Psoas muscle (tissue), 8 donors: ENCODE measurements around the gene PPP1R15A. TPM values are rescaled to one million over a fixed set of nuclear protein-coding genes. Genes with fewer than 3 reads are reported as not detected.
"Not testable (repeated sequence)": the region's sequence is repeated elsewhere in the genome, so short reads cannot be mapped to it uniquely, and the experiment has no call there.

ENCODE experiments used
- ATAC-seq, 4 donors: fragments of 200-7000 bp; cut with Tn5 transposase; one replicate each; pipeline ENCODE4 v1.9.1; 2020; ENCODE audit warnings: moderate library complexity in 3 of 4, mild to moderate bottlenecking in 2 of 4
- DNase-seq, 2 donors: peaks; one replicate each; pipeline ENCODE4 v3.0.0-alpha.2; 2020
- H3K27ac ChIP-seq: fragments of 200-600 bp; one replicate; pipeline ENCODE4 v1.8.0; 2022
- H3K27me3 ChIP-seq, 3 donors: fragments of 200-600 bp in 1 of 3; one replicate each; pipeline versions ENCODE4 v1.6.1 to v1.8.0; 2013 to 2022; ENCODE audit warnings: low read length in 2 of 3, mild to moderate bottlenecking in 2 of 3, moderate library complexity in 1 of 3; ENCODE audit not compliant: insufficient read depth in 3 of 3
- H3K36me3 ChIP-seq, 2 donors: fragments of 200-600 bp in 1 of 2; one replicate each; pipeline versions ENCODE4 v1.6.1 to v1.8.0; 2013 to 2022; ENCODE audit warnings: low read depth in 1 of 2, mild to moderate bottlenecking in 1 of 2, moderate library complexity in 1 of 2; ENCODE audit not compliant: insufficient read depth in 1 of 2
- H3K4me1 ChIP-seq: fragments of 200-600 bp; one replicate; pipeline ENCODE4 v1.8.0; 2022
- H3K4me3 ChIP-seq: fragments of 200-600 bp; one replicate; pipeline ENCODE4 v1.8.0; 2022; ENCODE audit warnings: mild to moderate bottlenecking
- H3K9me3 ChIP-seq: fragments of 200-600 bp; one replicate; pipeline ENCODE4 v1.8.0; 2022
- WGBS, 3 donors: extraction: QIAGEN DNeasy Blood & Tissue Kit; methylation state at CpG; one replicate each; pipeline versions ENCODE4 v1.1.6 to v1.1.7; 2013; 5-methylcytosine and 5-hydroxymethylcytosine counted together
- intact Hi-C, 2 donors: fragments of 100-400 bp; cut with DNase I; formaldehyde crosslinking; loops; one replicate each; pipeline versions ENCODE4 v1.11.0 to v1.14.2; 2022
- polyA plus RNA-seq, 3 donors: library from polyadenylated mRNA; stranded (reverse); fragments of 200-250 nt; gene quantifications; one replicate each; pipeline ENCODE4 v1.2.3, GENCODE V29; 2013
- total RNA-seq, 4 donors: library from RNA; stranded (reverse); fragmentation: NEBNext Ultra II Directional in 2 of 4; extraction: Animal tissue kit (Norgen Biotek cat#: 25700) in 2 of 4; gene quantifications; one replicate each; pipeline versions ENCODE4 v1.2.1 to v1.2.4, GENCODE V29; 2021 to 2023
- TF ChIP-seq, protein P1 (sequence below): fragments of 200-600 bp; IDR thresholded peaks from one replicate; pipeline ENCODE4 v1.8.0; 2022; ENCODE audit warnings: antibody characterized with exemption
- donor health status: healthy with polysubstance abuse.
- donor health status: DM: no; HTN: no; CAD: no; lungs with moderate emphysema.
- donor health status: Bipolar disorder and iron deficiency.
- donor health status: healthy.
- donor health status: DM: yes; HTN: yes; CAD: no.
- donor health status: DM: no; HTN: no; CAD: no.
- donor health status: DM: no; HTN: no; CAD: no.
- donor health status: DM: yes; HTN: yes; CAD: no.

The PPP1R15A gene
- total and polyA plus RNA-seq, 7 donors: 34.5 to 93.4 (median 61.1) TPM

DNA sequence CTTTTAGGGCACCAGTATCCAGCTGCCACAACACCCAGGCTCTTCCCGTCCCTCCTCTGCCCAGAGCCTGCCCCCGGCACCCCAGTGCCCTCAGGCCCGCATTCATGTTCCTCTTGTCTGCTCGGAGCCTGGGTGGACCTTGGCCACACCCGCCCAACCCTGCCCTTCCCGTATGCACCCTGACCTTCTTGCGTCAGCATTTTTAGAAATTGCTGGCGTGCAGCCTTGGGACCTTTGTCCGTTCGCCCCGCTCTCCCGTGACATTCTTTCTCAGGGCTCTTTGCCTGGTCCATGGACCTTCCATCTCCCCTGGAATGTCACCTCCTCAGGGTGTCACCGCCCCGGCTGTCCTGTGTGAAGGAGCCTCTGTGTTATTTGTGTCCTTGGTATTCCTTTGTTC lies 35.5 kb downstream of the PPP1R15A start:
- WGBS, 3 donors: 65 to 88% (median 72%) methylated on average over 14 of the region's 14 CpGs
- TF ChIP-seq, protein P1, sequence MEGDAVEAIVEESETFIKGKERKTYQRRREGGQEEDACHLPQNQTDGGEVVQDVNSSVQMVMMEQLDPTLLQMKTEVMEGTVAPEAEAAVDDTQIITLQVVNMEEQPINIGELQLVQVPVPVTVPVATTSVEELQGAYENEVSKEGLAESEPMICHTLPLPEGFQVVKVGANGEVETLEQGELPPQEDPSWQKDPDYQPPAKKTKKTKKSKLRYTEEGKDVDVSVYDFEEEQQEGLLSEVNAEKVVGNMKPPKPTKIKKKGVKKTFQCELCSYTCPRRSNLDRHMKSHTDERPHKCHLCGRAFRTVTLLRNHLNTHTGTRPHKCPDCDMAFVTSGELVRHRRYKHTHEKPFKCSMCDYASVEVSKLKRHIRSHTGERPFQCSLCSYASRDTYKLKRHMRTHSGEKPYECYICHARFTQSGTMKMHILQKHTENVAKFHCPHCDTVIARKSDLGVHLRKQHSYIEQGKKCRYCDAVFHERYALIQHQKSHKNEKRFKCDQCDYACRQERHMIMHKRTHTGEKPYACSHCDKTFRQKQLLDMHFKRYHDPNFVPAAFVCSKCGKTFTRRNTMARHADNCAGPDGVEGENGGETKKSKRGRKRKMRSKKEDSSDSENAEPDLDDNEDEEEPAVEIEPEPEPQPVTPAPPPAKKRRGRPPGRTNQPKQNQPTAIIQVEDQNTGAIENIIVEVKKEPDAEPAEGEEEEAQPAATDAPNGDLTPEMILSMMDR: no peak
- ATAC-seq (peak in 2 of 4 donors; percentile 5 to 13), DNase-seq (no peak)
- no peaks in the 10 kb centered on the region for H3K27me3 ChIP-seq
- H3K27ac ChIP-seq: peak overlapping the region; percentile 72
- intact Hi-C loops: loop anchor here in 1 of 2 donors (5.0 kb wide), 1 partner anchor 45 kb away; the partner anchor contains the start of gene BAX
- peaks cover 0 to 83% of the 10 kb centered on the region in 2 donors for H3K36me3 ChIP-seq
- no peaks in the 10 kb centered on the region for H3K9me3 ChIP-seq
- H3K4me3 ChIP-seq: no peak overlapping the region
- peaks cover 13% of the 10 kb centered on the region for H3K4me1 ChIP-seq

- H3K9me3 ChIP-seq, H3K27me3 ChIP-seq, H3K4me3 ChIP-seq, ATAC-seq, H3K4me1 ChIP-seq, DNase-seq: not testable (repeated sequence)
- Histone ChIP-seq H3K36me3 (peaks cover 3 to 91% of the 10 kb centered on the region in 2 donors), H3K27ac (peak overlapping the region; percentile 72)
- intact Hi-C loops: loop anchor here in 1 of 2 donors (5.0 kb wide), 1 partner anchor 43 kb away; the partner anchor contains the start of gene BAX
- 56 to 87% (median 60%) methylated on average over 11 of the region's 11 CpGs for WGBS, 3 donors
Measured at GRCh38 chr19:48909424-48910077, 37.3 kb downstream of the PPP1R15A start.

DNA sequence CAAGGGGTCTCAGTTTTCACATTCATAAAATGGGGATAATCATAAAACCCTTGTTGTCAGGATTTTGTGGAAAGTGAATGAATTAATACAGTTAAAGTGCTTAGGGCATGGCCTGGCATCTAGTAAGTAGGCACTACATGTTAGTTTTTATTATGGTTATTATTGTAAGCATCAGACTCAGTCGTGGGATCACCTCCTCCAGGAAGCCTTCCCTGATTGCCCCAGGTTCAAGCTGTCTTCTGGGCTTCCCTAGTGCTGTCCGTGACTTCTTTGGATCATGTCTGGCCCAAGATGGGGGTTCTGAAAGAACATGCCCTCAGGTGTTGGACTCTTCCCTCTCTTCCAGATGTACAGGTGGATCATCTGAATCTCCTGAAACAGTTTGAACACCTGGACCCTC lies 38.6 kb downstream of the PPP1R15A start:
- no peaks in the 10 kb centered on the region for H3K27me3 ChIP-seq
- 86 to 91% (median 88%) methylated on average over 2 of the region's 2 CpGs for WGBS, 3 donors
- no peaks in the 10 kb centered on the region for H3K9me3 ChIP-seq
- TF ChIP-seq, protein P1: no peak
- peaks cover 9% of the 10 kb centered on the region for H3K4me1 ChIP-seq
- intact Hi-C loops: no loop called here
- no peak overlapping the region for H3K27ac ChIP-seq
- no peak for ATAC-seq
- DNase-seq: no peak
- H3K36me3 ChIP-seq: peaks cover 7 to 91% of the 10 kb centered on the region in 2 donors
- H3K4me3 ChIP-seq: no peak overlapping the region

- Histone ChIP-seq H3K27me3 (no peaks in the 10 kb centered on the region), H3K9me3 (no peaks in the 10 kb centered on the region), H3K4me3 (no peak overlapping the region), H3K4me1 (peaks cover 9% of the 10 kb centered on the region), H3K27ac (no peak overlapping the region), H3K36me3 (peaks cover 10 to 88% of the 10 kb centered on the region in 2 donors)
- WGBS, 3 donors: 83 to 92% (median 87%) methylated on average over 9 of the region's 9 CpGs
- TF ChIP-seq, protein P1: no peak
- ATAC-seq (peak in 1 of 4 donors; percentile 37), DNase-seq (no peak)
- intact Hi-C loops: no loop called here
Measured at GRCh38 chr19:48913114-48913889, 41.1 kb downstream of the PPP1R15A start.

DNA sequence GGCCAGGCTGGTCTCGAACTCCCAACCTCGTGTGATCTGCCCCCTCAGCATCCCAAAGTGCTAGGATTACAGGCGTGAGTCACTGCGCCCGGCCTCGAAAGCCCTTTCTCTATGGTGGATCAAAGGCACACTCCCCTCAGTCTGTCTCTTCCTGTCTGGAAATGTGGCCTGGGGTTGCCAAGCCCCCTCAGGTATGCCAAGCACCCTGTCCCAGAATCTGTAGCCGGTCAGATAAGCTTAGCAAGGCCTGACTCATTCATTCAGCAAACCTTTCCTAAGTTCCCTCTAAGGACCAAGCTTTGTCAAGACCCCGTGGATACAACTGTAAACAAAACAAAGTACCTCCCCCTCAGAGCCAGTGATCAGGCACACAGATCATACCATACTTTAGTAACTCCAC lies 42.0 kb downstream of the PPP1R15A start:
- Histone ChIP-seq H3K4me3 (no peak overlapping the region), H3K4me1 (peaks cover 6% of the 10 kb centered on the region), H3K27ac (no peak overlapping the region), H3K27me3 (no peaks in the 10 kb centered on the region), H3K36me3 (peaks cover 10 to 93% of the 10 kb centered on the region in 2 donors), H3K9me3 (no peaks in the 10 kb centered on the region)
- DNase-seq: no peak
- TF ChIP-seq, protein P1: no peak
- no peak for ATAC-seq
- WGBS, 3 donors: 83 to 96% (median 91%) methylated on average over 8 of the region's 8 CpGs
- intact Hi-C loops: no loop called here
